Neural cell (in vitro differentiated cells): ENCODE results near the gene DSG3. TPM values are rescaled to one million over a fixed set of nuclear protein-coding genes. Genes with fewer than 3 reads are reported as not detected.

ENCODE experiments used
- H2AFZ ChIP-seq: fragments of 200-600, 300-800 bp; sonication (generic), shearing (Covaris generic); 2 replicates; pipeline ENCODE4 v1.6.0; 2014; ENCODE audit warnings: low read depth, mild to moderate bottlenecking, antibody characterized with exemption, low read length, moderate library complexity
- H3F3A ChIP-seq: fragments of 200-600 bp; shearing (Covaris generic); 2 replicates; pipeline ENCODE4 v1.6.1; 2016; ENCODE audit warnings: mild to moderate bottlenecking, moderate library complexity, mixed read lengths, antibody characterized with exemption, low read length; ENCODE audit not compliant: insufficient read depth, poor library complexity, severe bottlenecking
- H3K27ac ChIP-seq: fragments of 200-600, 300-800 bp; sonication (generic), shearing (Covaris generic); 2 replicates; pipeline ENCODE4 v1.5.1; 2014; ENCODE audit warnings: mild to moderate bottlenecking, low read length, moderate library complexity
- H3K27me3 ChIP-seq: fragments of 300-800, 200-600 bp; sonication (generic), shearing (Covaris generic); 2 replicates; pipeline ENCODE4 v1.6.0; 2014; ENCODE audit warnings: mild to moderate bottlenecking, low read depth, low read length, moderate library complexity; ENCODE audit not compliant: insufficient read depth
- H3K36me3 ChIP-seq: fragments of 300-800, 200-600 bp; sonication (generic), shearing (Covaris generic); 2 replicates; pipeline ENCODE4 v1.5.1; 2014; ENCODE audit warnings: mild to moderate bottlenecking, antibody characterized with exemption, low read length, moderate library complexity; ENCODE audit not compliant: insufficient read depth
- H3K4me2 ChIP-seq: fragments of 300-800, 200-600 bp; sonication (generic), shearing (Covaris generic); 2 replicates; pipeline ENCODE4 v1.6.0; 2014; ENCODE audit warnings: mild to moderate bottlenecking, low read length
- H3K4me3 ChIP-seq: fragments of 300-800, 200-600 bp; sonication (generic), shearing (Covaris generic); 2 replicates; pipeline ENCODE4 v1.5.1; 2014; ENCODE audit warnings: mild to moderate bottlenecking, low read length, moderate library complexity
- H3K79me2 ChIP-seq: fragments of 200-600 bp; shearing (Covaris generic); replicated peaks from 2 replicates; pipeline ENCODE4 v1.6.0; 2014; ENCODE audit warnings: mild to moderate bottlenecking, low read length, moderate library complexity; ENCODE audit not compliant: insufficient read depth
- H3K9ac ChIP-seq: fragments of 300-800, 200-600 bp; sonication (generic), shearing (Covaris generic); 2 replicates; pipeline ENCODE4 v1.6.1; 2016; ENCODE audit warnings: mild to moderate bottlenecking, low read length, mixed read lengths
- H3K9me2 ChIP-seq: fragments of 200-600 bp; shearing (Covaris generic); 2 replicates; pipeline ENCODE4 v1.6.1; 2016; ENCODE audit warnings: mild to moderate bottlenecking, low read length, mixed read lengths; ENCODE audit not compliant: insufficient read depth
- H3K9me3 ChIP-seq: fragments of 200-600, 300-800 bp; sonication (generic), shearing (Covaris generic); 2 replicates; pipeline ENCODE4 v1.6.1; 2016; ENCODE audit warnings: mild to moderate bottlenecking, mixed run types, low read length, moderate library complexity, mixed read lengths
- H4K20me1 ChIP-seq: fragments of 200-600 bp; shearing (Covaris generic); 2 replicates; pipeline ENCODE4 v1.6.1; 2016; ENCODE audit warnings: mild to moderate bottlenecking, mixed run types; ENCODE audit not compliant: insufficient read depth
- CTCF ChIP-seq: fragments of 450-650 bp; IDR thresholded peaks from 2 replicates; pipeline ENCODE4 v1.5.1; 2014; ENCODE audit warnings: antibody characterized with exemption, mild to moderate bottlenecking, moderate library complexity; ENCODE audit not compliant: poor library complexity, severe bottlenecking
- EP300 ChIP-seq: fragments of 450-650 bp; conservative IDR thresholded peaks from 2 replicates; pipeline ENCODE4 v1.6.1; 2014; ENCODE audit warnings: antibody characterized with exemption, mild to moderate bottlenecking, moderate library complexity; ENCODE audit not compliant: poor library complexity, severe bottlenecking
- EZH2 ChIP-seq: fragments of 200-600, 300-800 bp; shearing (Covaris generic), sonication (generic); IDR thresholded peaks from 2 replicates; pipeline ENCODE4 v1.6.1; 2014; ENCODE audit warnings: antibody characterized with exemption, low read length, borderline replicate concordance, mild to moderate bottlenecking; ENCODE audit not compliant: insufficient read depth, poor library complexity, severe bottlenecking
- MXI1 ChIP-seq: fragments of 450-650 bp; conservative IDR thresholded peaks from 2 replicates; pipeline ENCODE4 v1.6.1; 2014; ENCODE audit warnings: antibody characterized with exemption, mild to moderate bottlenecking; ENCODE audit not compliant: poor library complexity, severe bottlenecking
- POLR2AphosphoS5 ChIP-seq: IDR thresholded peaks from 2 replicates; pipeline ENCODE4 v1.6.1; 2012
- RAD21 ChIP-seq: fragments of 450-650 bp; conservative IDR thresholded peaks from 2 replicates; pipeline ENCODE4 v1.6.1; 2014; ENCODE audit warnings: antibody characterized with exemption, mild to moderate bottlenecking, moderate library complexity
- REST ChIP-seq: IDR thresholded peaks from 2 replicates; pipeline ENCODE4 v1.6.1; 2012; ENCODE audit warnings: borderline replicate concordance
- SMC3 ChIP-seq: fragments of 450-650 bp; conservative IDR thresholded peaks from 2 replicates; pipeline ENCODE4 v1.6.1; 2014; ENCODE audit warnings: antibody characterized with exemption, mild to moderate bottlenecking, moderate library complexity; ENCODE audit not compliant: poor library complexity
- TAF1 ChIP-seq: IDR thresholded peaks from 2 replicates; pipeline ENCODE4 v1.6.1; 2012; ENCODE audit warnings: low read depth
- polyA plus RNA-seq: library from polyadenylated mRNA; depleted of rRNA; stranded (reverse); fragments of >200 nt; gene quantifications from 2 replicates; pipeline ENCODE4 v1.2.3, GENCODE V29; 2014

Gene DSG3
- polyA plus RNA-seq, 1 donor from 2014 or later, result not detected

GRCh38 chr18:31512203-31512764 lies 64.7 kb downstream of the DSG3 start:
- Histone ChIP-seq H2AFZ (no peak overlapping the region), H3K79me2 (no peaks in the 10 kb centered on the region), H3K9me2 (no peaks in the 10 kb centered on the region), H3K9ac (no peak overlapping the region), H3F3A (no peaks in the 10 kb centered on the region), H3K9me3 (no peaks in the 10 kb centered on the region), H3K36me3 (no peaks in the 10 kb centered on the region), H3K4me2 (no peak overlapping the region), H4K20me1 (no peaks in the 10 kb centered on the region), H3K27ac (no peak overlapping the region), H3K4me3 (no peak overlapping the region), H3K27me3 (no peaks in the 10 kb centered on the region)
- no peak for TF ChIP-seq MXI1
- TF ChIP-seq EZH2, result no peak
- TF ChIP-seq POLR2AphosphoS5, result no peak
- TF ChIP-seq TAF1, result no peak
- TF ChIP-seq EP300, result no peak
- no peak for TF ChIP-seq SMC3
- TF ChIP-seq RAD21, result no peak
- no peak for TF ChIP-seq CTCF
- TF ChIP-seq REST, result no peak

- TF ChIP-seq POLR2AphosphoS5, result no peak
- no peak for TF ChIP-seq MXI1
- TF ChIP-seq EP300, result no peak
- TF ChIP-seq TAF1, result no peak
- TF ChIP-seq RAD21, result no peak
- TF ChIP-seq SMC3, result no peak
- Histone ChIP-seq H3K27me3 (no peaks in the 10 kb centered on the region), H3K9me3 (no peaks in the 10 kb centered on the region), H3K9ac (no peak overlapping the region), H4K20me1 (no peaks in the 10 kb centered on the region), H2AFZ (no peak overlapping the region), H3K4me2 (no peak overlapping the region), H3K36me3 (no peaks in the 10 kb centered on the region), H3K9me2 (no peaks in the 10 kb centered on the region), H3K4me3 (no peak overlapping the region), H3K79me2 (no peaks in the 10 kb centered on the region), H3K27ac (no peak overlapping the region), H3F3A (no peaks in the 10 kb centered on the region)
These were observed 65.8 kb downstream of the DSG3 start for GRCh38 chr18:31513189-31513935.
